IMR-90 (cell line): ENCODE data around the gene TMEM221. TPM values are rescaled to one million over a fixed set of nuclear protein-coding genes. Genes with fewer than 3 reads are reported as not detected.

Experiments
- ATAC-seq: fragments of 200-7000 bp; cut with Tn5 transposase; 2 replicates; pipeline ENCODE4 v1.9.1; 2020; ENCODE audit warnings: low read depth, mild to moderate bottlenecking, moderate library complexity
- BruUV-seq: library from RNA; stranded (reverse); fragments of 400-500 nt; replicated peaks from 2 replicates; lab custom pipeline; 2021; lab: Mats Ljungman, UMichigan
- CTCF ChIA-PET: fragments of 300-600 bp; formaldehyde crosslinking; extraction: SDS; loops from one replicate; lab custom pipeline; 2021; ENCODE audit warnings: antibody characterized with exemption; lab: Yijun Ruan, JAX
- POLR2A ChIA-PET: fragments of 300-600 bp; sonication (Branson Sonifier 250); formaldehyde crosslinking; loops from one replicate; lab custom pipeline; 2022; ENCODE audit warnings: antibody characterized with exemption; ENCODE audit not compliant: unreplicated experiment; lab: Charles Lee
- DNase-seq: peaks from one replicate; pipeline ENCODE4 v3.0.0; 2013
- H2AFZ ChIP-seq: replicated peaks from 2 replicates; pipeline ENCODE3; 2013; ENCODE audit warnings: low read length, mild to moderate bottlenecking; ENCODE audit not compliant: poor library complexity
- H2AK5ac ChIP-seq: 2 replicates; pipeline ENCODE4 v1.6.1; 2013; ENCODE audit warnings: low read depth, low read length, inconsistent platforms
- H2AK9ac ChIP-seq: replicated peaks from 2 replicates; pipeline ENCODE3; 2013; ENCODE audit warnings: mild to moderate bottlenecking, low read depth, low read length, moderate library complexity; ENCODE audit not compliant: poor library complexity
- H2BK120ac ChIP-seq: 2 replicates; pipeline ENCODE4 v1.6.1; 2013; ENCODE audit warnings: low read depth, low read length, inconsistent platforms
- H2BK15ac ChIP-seq: 3 replicates; pipeline ENCODE4 v1.6.1; 2013; ENCODE audit warnings: low read depth, low read length, inconsistent platforms
- H2BK20ac ChIP-seq: 2 replicates; pipeline ENCODE4 v1.6.1; 2013; ENCODE audit warnings: low read depth, mild to moderate bottlenecking, inconsistent platforms, low read length, moderate library complexity
- H2BK5ac ChIP-seq: 2 replicates; pipeline ENCODE4 v1.6.1; 2013; ENCODE audit warnings: mild to moderate bottlenecking, low read depth, low read length, inconsistent platforms; ENCODE audit not compliant: poor library complexity, severe bottlenecking
- H3K14ac ChIP-seq: replicated peaks from 2 replicates; pipeline ENCODE4 v1.6.1; 2013; ENCODE audit warnings: low read depth, low read length, inconsistent platforms
- H3K18ac ChIP-seq: 2 replicates; pipeline ENCODE4 v1.6.1; 2013; ENCODE audit warnings: low read depth, low read length, control low read depth
- H3K23ac ChIP-seq: 2 replicates; pipeline ENCODE4 v1.6.1; 2013; ENCODE audit warnings: low read depth, low read length, inconsistent platforms
- H3K27ac ChIP-seq: 2 replicates; pipeline ENCODE4 v1.5.1; 2013; ENCODE audit warnings: mild to moderate bottlenecking, control low read depth, low read length; ENCODE audit not compliant: insufficient read depth
- H3K27me3 ChIP-seq: 2 replicates; pipeline ENCODE4 v1.6.1; 2013; ENCODE audit warnings: low read length; ENCODE audit not compliant: control insufficient read depth, insufficient read depth
- H3K36me3 ChIP-seq: 2 replicates; pipeline ENCODE4 v1.6.1; 2013; ENCODE audit warnings: low read length, mixed read lengths; ENCODE audit not compliant: control insufficient read depth, insufficient read depth
- H3K4ac ChIP-seq: 2 replicates; pipeline ENCODE4 v1.6.1; 2013; ENCODE audit warnings: low read depth, low read length, inconsistent platforms
- H3K4me1 ChIP-seq: 2 replicates; pipeline ENCODE4 v1.6.1; 2013; ENCODE audit warnings: low read length, mixed read lengths; ENCODE audit not compliant: control insufficient read depth, insufficient read depth
- H3K4me2 ChIP-seq: 2 replicates; pipeline ENCODE4 v1.6.1; 2013; ENCODE audit warnings: low read depth, mild to moderate bottlenecking, control low read depth, low read length, moderate library complexity
- H3K4me3 ChIP-seq: 2 replicates; pipeline ENCODE4 v1.5.1; 2013; ENCODE audit warnings: low read depth, mild to moderate bottlenecking, control low read depth, low read length, moderate library complexity; ENCODE audit not compliant: insufficient read depth
- H3K56ac ChIP-seq: 2 replicates; pipeline ENCODE4 v1.6.1; 2013; ENCODE audit warnings: low read length, inconsistent platforms; ENCODE audit not compliant: insufficient read depth; ENCODE audit errors: extremely low read depth
- H3K79me1 ChIP-seq, 2 experiments: 2 replicates each; pipeline ENCODE4 v1.6.1; 2013; ENCODE audit warnings: low read length in 2 of 2, inconsistent platforms in 1 of 2, low read depth in 1 of 2
- H3K9ac ChIP-seq: 2 replicates; pipeline ENCODE4 v1.6.1; 2013; ENCODE audit warnings: low read depth, low read length, control low read depth
- H3K9me1 ChIP-seq: 2 replicates; pipeline ENCODE4 v1.6.1; 2013; ENCODE audit warnings: low read length, inconsistent platforms; ENCODE audit not compliant: insufficient read depth
- H3K9me3 ChIP-seq: 2 replicates; pipeline ENCODE4 v1.6.1; 2013; ENCODE audit warnings: low read length; ENCODE audit not compliant: control insufficient read depth, insufficient read depth
- H4K20me1 ChIP-seq: 2 replicates; pipeline ENCODE4 v1.6.1; 2013; ENCODE audit warnings: low read length, inconsistent platforms; ENCODE audit not compliant: insufficient read depth
- H4K5ac ChIP-seq: 2 replicates; pipeline ENCODE4 v1.6.1; 2013; ENCODE audit warnings: mild to moderate bottlenecking, low read depth, low read length, control low read depth
- H4K8ac ChIP-seq, 2 experiments: 2 replicates each; pipeline ENCODE4 v1.6.1; 2013; ENCODE audit warnings: low read depth in 2 of 2, low read length in 2 of 2, control low read depth in 1 of 2, inconsistent platforms in 1 of 2
- H4K91ac ChIP-seq: 2 replicates; pipeline ENCODE4 v1.6.1; 2013; ENCODE audit warnings: low read depth, low read length, inconsistent platforms; ENCODE audit not compliant: insufficient read depth
- MXI1 ChIP-seq: IDR thresholded peaks from 2 replicates; pipeline ENCODE4 v1.6.1; 2012; ENCODE audit warnings: low read depth, mild to moderate bottlenecking, low read length, moderate library complexity, borderline replicate concordance
- POLR2A ChIP-seq: IDR thresholded peaks from 2 replicates; pipeline ENCODE4 v1.6.1; 2012; ENCODE audit warnings: mild to moderate bottlenecking, low read depth, low read length
- WGBS, 2 experiments: methylation state at CpG; one replicate each; pipeline versions ENCODE4 v1.1.5 to v1.1.7; 2013; ENCODE audit warnings: missing lambda C conversion rate in 2 of 2; ENCODE audit not compliant: insufficient read length in 1 of 2; ENCODE audit errors: extremely low coverage in 2 of 2; 5-methylcytosine and 5-hydroxymethylcytosine counted together
- dilution Hi-C: fragments of 300-500 bp; cut with HindIII; formaldehyde crosslinking; loops from one replicate; pipeline ENCODE4 v1.14.3; 2018; ENCODE audit warnings: low sequenced_read_pairs; ENCODE audit not compliant: unreplicated experiment
- in situ Hi-C: fragments of 300-500 bp; cut with MboI; formaldehyde crosslinking; loops from 3 replicates; pipeline ENCODE4 v1.14.3; 2019; ENCODE audit warnings: low sequenced_read_pairs, inconsistent platforms, mixed read lengths
- intact Hi-C: fragments of 100-400 bp; cut with micrococcal nuclease; formaldehyde crosslinking; loops from 2 replicates; pipeline ENCODE4 v1.10.0; 2022
- polyA plus RNA-seq, 3 experiments: library from polyadenylated mRNA; depleted of rRNA; stranded (reverse); fragments of >200 nt; gene quantifications; 2 replicates each; pipeline ENCODE4 v1.2.3, GENCODE V29; 2012; ENCODE audit warnings: low replicate concordance in 1 of 3
- total RNA-seq: library from RNA; depleted of rRNA; stranded (reverse); fragments of >200 nt; gene quantifications from 2 replicates; pipeline ENCODE4 v1.2.3, GENCODE V29; 2012
- TF ChIP-seq, protein P1 (sequence below): fragments of 150-350 bp; IDR thresholded peaks from 2 replicates; pipeline ENCODE4 v1.6.1; 2017; ENCODE audit warnings: mild to moderate bottlenecking, antibody characterized with exemption, low read length, low read depth

The TMEM221 gene
- total and polyA plus RNA-seq, 2 of the 4 experiments (the other 2 are of a cell fraction) = 0.12 TPM; not detected in 1

DNA sequence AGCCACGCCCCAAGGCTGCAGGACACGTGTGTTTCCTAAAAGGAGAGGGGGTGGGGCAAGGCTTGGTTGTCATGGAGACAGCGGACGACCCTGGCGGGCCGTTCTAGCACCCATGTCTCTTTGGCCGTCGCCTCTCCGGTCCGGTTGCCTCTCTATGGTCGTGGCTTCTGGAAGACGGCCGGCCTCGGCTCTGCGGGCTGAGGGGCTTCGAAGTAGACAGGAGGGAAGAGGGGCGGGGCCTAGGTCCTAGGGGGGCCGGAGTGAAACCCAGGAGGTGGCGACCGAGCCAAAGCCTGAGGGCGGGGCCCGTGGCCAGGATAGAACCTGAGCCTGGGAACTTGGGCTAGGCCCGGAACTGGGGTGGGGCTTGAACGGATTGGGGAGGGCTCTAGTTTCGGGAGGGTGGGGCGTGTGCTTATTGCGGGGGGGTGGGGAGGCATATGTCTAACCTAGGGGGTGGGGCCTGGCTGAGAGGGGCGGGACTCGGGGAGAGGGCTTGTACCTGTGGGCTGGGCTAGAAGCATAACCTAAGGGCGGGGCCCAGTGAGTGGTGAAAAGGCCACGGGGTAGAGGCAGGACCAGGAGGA lies 21.1 kb upstream of the TMEM221 start:
- Histone ChIP-seq H3K9ac (peak overlapping the region; percentile 34), H4K5ac (peak overlapping the region; percentile 13; the same call in 1 of the 2 replicates), H3K27ac (peak overlapping the region; percentile 46), H2AK9ac (peak overlapping the region; percentile 86), H3K4me1 (peaks cover 10% of the 10 kb centered on the region), H4K91ac (peak overlapping the region; percentile 54; the same call in 1 of the 2 replicates), H4K20me1 (peaks cover 6% of the 10 kb centered on the region; the same call in 1 of the 2 replicates), H3K14ac (peak overlapping the region; percentile 69), H3K4me2 (peak overlapping the region; percentile 84), H3K9me1 (no peaks in the 10 kb centered on the region), H3K9me3 (no peaks in the 10 kb centered on the region), H3K23ac (no peak overlapping the region), H2BK120ac (peak overlapping the region; percentile 57), H3K36me3 (no peaks in the 10 kb centered on the region), H2AFZ (peak overlapping the region; percentile 98), H3K27me3 (no peaks in the 10 kb centered on the region), H3K18ac (peak overlapping the region; percentile 12; the same call in 1 of the 2 replicates), H3K79me1 (peaks cover 4 to 37% of the 10 kb centered on the region in 2 experiments; a peak in 3 of 4 replicates), H4K8ac (peak overlapping the region; percentile 53 to 87; a peak in 3 of 4 replicates), H3K56ac (no peak overlapping the region), H3K4me3 (peak overlapping the region; percentile 59), H2BK20ac (peak overlapping the region; percentile 65), H3K4ac (peak overlapping the region; percentile 80), H2BK15ac (peak overlapping the region; percentile 45; the same call in 1 of the 3 replicates), H2AK5ac (peak overlapping the region; percentile 60; the same call in 1 of the 2 replicates), H2BK5ac (peak overlapping the region; percentile 20)
- TF ChIP-seq, protein P1, sequence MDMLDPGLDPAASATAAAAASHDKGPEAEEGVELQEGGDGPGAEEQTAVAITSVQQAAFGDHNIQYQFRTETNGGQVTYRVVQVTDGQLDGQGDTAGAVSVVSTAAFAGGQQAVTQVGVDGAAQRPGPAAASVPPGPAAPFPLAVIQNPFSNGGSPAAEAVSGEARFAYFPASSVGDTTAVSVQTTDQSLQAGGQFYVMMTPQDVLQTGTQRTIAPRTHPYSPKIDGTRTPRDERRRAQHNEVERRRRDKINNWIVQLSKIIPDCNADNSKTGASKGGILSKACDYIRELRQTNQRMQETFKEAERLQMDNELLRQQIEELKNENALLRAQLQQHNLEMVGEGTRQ = peak; percentile 27
- peak; percentile 90 for TF ChIP-seq MXI1
- TF ChIP-seq POLR2A = no peak
- peak; percentile 89 for DNase-seq
- in situ Hi-C loops = no loop called here
- ChIA-PET CTCF (interaction anchor here (1.0 kb wide), 1 partner anchor 42 kb away, joined by 3 read pairs; no protein-coding TSS in a partner anchor), POLR2A (no interaction called here)
- intact Hi-C loops = loop anchor here (1.0 kb wide), 1 partner anchor 42 kb away; the partner anchor contains the start of gene PGLS
- no TSS peak for BruUV-seq
- peak; percentile 67 for ATAC-seq
- 0% methylated on average over 12 of the region's 31 CpGs; no CpG with 5 or more reads in 1 of the 2 experiments for WGBS, 2 experiments
- dilution Hi-C loops = no loop called here
